Hippocampal formation (tissue), 2 donors: ENCODE data around the gene ITLN2.
"Not testable (repeated sequence)": the region's sequence is repeated elsewhere in the genome, so short reads cannot be mapped to it uniquely, and the experiment has no call there.

Source experiments
- DNase-seq, 2 donors: peaks; one replicate each; lab custom pipeline; 2025; lab: John Stamatoyannopoulos, UW

The ITLN2 gene

GRCh38 chr1:160953030-160953429 lies 1.6 kb downstream of the ITLN2 start:
- no peak for DNase-seq

GRCh38 chr1:160952129-160952510 lies 2.5 kb downstream of the ITLN2 start:
- no peak for DNase-seq

GRCh38 chr1:160951443-160952128 lies 3.0 kb downstream of the ITLN2 start:
- DNase-seq, result peak; percentile 36 to 38

DNA sequence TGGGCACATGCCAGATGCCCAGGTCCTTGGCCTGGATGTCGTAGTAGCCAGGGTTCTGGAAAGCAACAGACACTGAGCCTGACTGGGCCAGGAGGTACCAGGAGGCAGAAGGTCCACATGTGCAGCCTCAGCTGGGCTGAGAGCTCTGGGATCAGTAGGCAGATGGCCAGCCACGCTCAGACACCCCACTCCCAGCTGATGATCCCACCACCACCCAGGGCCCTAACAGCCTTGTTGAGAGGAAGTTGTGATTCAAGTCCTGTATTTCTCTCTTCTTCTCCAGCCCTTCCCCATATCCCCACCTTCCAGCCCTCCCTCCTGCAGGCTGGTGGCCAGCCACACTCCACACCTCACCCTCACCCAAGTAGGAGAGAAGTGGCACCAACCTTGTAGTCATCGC lies 4.0 kb downstream of the ITLN2 start:
- DNase-seq, result no peak

GRCh38 chr1:160949881-160950280 lies 4.7 kb downstream of the ITLN2 start:
- DNase-seq, result no peak

DNA sequence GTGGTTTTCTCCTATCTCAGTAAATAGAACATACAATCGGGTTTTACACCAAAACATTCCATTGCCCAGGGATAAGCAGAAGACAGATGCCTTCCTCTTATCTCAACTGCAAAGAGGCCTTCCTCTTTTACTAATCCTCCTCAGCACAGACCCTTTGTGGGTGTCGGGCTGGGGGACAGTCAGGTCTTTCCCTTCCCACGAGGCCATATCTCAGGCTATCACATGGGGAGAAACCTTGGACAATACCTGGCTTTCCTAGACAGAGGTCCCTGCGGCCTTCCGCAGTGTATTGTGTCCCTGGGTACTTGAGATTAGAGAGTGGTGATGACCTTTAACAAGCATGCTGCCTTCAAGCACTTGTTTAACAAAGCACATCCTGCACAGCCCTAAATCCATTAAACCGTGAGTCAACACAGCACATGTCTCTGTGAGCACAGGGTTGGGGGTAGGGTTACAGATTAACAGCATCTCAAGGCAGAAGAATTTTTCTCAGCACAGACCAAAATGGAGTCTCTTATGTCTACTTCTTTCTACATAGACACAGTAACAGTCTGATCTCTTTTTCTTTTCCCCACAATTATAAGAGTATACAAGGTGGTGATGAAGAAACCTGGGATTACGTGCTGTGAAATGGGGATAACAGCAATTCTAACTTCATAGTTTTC lies 5.3 kb downstream of the ITLN2 start:
- not testable (repeated sequence) for DNase-seq

GRCh38 chr1:160947174-160947759 lies 7.3 kb downstream of the ITLN2 start:
- DNase-seq, result not testable (repeated sequence)

- DNase-seq, result not testable (repeated sequence)
Measured at GRCh38 chr1:160945881-160946280, 8.7 kb downstream of the ITLN2 start.

DNA sequence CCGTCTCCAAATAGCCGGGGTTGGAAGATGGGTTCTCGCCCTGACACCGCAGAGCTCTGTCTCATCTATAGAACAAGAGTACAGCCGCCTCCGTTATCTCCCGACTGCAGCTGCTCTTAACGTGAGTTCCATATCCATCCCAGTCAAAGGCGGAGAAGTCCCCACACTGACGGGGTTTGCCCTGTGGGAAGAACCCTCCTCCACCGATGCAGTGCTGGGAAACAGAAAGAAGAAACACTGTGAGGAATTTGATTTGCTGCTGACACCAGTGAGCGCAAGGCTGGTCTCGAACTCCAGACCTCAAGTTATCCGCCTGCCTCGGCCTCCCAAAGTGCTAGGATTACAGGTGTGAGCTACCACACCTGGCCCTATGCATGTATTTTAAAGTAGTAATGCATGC lies 9.5 kb downstream of the ITLN2 start:
- no peak for DNase-seq

- no peak for DNase-seq
Measured at GRCh38 chr1:160942926-160943325, 11.7 kb downstream of the ITLN2 start.

- DNase-seq, result not testable (repeated sequence)
Measured at GRCh38 chr1:160936666-160937065, 17.9 kb downstream of the ITLN2 start.

- DNase-seq, result no peak
Measured at GRCh38 chr1:160935527-160936258, 18.9 kb downstream of the ITLN2 start.

DNA sequence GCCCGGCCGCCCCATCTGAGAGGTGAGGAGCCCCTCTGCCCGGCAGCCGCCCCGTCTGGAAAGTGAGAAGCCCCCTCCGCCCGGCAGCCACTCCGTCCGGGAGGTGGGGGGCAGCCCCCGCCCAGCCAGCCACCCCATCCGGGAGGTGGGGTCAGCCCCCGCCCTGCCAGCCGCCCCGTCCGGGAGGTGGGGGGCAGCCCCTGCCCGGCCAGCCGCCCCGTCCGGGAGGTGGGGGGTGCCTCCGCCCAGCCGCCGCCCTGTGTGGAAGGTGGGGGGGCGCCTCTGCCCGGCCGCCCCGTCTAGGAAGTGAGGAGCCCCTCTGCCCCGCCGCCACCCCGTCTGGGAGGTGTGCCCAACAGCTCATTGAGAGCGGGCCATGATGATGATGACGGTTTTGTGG lies 21.3 kb downstream of the ITLN2 start:
- DNase-seq, result not testable (repeated sequence)

GRCh38 chr1:160925652-160926244 lies 28.9 kb downstream of the ITLN2 start:
- DNase-seq, result no peak

DNA sequence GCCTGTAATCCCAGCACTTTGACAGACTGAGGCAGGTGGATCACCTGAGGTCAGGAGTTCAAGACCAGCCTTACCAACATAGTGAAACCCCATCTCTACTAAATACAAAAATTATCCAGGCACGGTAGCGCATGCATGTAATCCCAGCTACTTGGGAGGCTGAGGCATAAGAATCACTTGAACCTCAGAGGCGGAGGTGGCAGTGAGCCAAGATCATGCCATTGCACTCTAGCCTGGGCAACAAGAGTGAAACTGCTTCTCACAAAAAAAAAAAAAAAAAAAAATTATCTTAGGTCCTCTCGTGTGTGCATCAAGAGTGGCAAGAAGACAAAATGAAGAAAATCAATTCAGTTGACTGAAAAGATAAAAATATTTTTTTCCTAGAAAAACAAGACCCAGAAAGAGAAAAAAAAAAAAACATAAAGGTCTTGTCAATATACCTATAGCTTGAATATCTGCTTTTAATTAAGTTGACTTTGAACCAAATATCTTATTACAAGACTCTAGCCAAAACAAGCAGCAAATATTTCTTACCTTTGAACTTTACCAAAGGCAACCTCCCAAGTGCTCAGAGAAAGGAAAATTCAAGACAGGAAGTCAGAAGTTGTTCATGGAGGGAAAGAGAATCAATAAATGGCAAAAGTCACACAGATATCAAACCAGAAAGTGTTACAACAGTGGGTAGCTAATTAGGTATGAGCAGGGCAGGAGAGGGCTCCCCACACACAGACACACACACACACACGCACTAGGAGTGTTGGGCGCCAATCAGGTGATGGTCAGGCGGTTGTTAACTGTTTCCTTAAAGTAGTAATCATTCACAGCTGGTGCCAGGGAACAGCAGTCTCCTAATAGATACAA lies 29.6 kb downstream of the ITLN2 start:
- DNase-seq, result no peak

DNA sequence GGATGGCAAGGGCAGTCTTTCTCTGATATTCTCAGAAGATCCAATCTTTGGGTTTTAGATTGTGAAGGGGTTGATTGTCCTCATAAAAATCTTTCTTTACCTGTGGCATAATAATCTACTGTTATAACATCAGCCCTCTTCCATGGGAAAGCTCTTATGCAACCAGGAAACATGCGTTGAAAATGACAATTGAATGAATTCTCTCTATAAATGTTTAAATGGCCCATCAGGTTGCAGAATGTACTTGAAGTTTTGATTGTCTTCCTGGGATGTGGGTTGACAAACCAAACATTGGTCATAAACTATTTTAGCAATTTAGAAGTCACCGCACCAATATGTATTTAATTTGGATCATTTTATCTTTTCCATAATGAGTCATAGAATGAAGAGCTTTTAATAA lies 37.9 kb downstream of the ITLN2 start:
- no peak for DNase-seq

GRCh38 chr1:160913229-160913628 lies 41.4 kb downstream of the ITLN2 start:
- not testable (repeated sequence) for DNase-seq

GRCh38 chr1:160911925-160912324 lies 42.7 kb downstream of the ITLN2 start:
- no peak for DNase-seq

DNA sequence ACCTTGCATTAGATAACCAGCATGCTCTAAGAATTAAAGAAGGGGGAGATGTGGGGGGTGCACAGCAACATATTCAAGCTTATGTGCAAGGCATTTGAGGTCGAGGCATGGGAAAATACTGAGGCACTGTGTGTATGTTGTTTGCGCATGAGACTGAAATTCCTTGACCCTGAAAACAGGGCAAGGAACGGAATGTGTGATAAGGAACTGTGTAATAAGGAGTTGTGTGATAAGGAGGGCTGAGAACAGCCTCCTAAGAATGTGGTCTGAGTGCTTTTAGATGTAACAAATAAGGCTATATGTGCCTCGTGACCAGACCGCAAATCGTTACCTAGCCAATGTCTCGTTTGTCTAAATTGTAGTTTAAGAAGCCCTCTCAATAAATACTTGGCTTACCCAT lies 43.2 kb downstream of the ITLN2 start:
- DNase-seq, result no peak

DNA sequence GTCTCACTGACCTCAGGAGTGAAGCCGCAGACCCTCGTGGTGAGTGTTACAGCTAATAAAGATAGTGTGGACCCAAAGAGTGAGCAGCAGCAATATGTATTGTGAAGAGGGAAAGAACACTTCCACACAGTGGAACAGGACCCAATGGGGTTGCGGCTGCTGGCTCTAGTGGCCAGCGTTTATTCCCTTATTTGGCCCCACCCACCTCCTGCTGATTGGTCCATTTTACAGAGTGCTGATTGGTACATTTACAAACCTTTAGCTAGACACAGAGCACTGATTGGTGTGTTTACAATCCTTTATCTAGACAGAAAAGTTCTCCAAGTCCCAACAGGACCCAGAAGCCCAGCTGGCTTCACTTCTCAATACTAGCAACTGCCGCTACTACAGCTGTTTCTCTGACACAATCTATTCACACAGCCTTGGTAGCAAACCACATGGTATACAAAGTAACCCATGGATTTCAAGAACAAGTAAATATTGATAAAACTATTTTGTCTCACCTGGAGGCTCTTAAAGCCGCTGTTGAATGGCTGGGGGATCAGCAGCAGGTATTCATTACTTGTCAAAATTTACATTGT lies 44.3 kb downstream of the ITLN2 start:
- DNase-seq, result no peak

DNA sequence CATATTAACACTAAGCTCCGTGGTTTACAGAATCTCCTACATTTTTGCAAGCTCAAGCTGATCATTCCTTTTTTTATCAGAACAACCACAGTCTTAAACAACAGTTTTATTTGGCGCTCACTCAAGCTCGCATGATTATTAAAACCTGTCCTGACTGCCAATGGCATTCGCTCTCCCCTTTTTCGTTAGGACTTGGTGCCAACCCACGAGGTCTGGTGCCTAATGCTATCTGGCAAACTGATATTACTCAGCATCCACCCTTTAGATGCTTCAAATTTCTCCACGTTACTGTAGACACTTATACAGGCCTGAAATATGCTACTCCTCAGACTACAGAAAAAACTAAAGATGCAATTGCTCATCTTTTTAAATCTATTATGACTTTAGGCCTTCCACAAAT lies 46.6 kb downstream of the ITLN2 start:
- DNase-seq, result no peak
